ENCODE results near the gene SMTN. TPM values are rescaled to one million over a fixed set of nuclear protein-coding genes. Genes with fewer than 3 reads are reported as not detected.
"Not testable (repeated sequence)": the region's sequence is repeated elsewhere in the genome, so short reads cannot be mapped to it uniquely, and the experiment has no call there.

Gene SMTN
- total RNA-seq, 1 donor from 2014 or later, result 736 TPM

DNA sequence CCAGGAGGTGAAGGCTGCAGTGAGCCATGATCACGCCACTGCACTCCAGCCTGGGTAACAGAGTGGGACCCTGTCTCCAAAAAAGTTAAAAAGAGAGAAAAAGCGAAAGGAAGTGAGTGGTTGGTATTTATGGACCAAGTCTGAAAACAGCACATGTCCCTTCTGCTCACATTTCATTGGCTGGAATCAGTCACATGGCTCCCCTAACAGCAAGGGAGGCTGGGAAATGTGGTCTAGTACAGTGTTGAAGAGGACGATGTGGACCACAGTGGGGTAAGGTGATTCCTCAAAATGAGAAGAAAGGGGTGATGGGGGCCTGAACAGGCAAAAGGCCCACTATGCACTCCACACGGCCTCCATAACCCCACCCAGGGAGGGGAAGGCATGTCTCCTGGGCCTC is 32.5 kb upstream of the SMTN start:
- peaks cover 12% of the 10 kb centered on the region for H3K27me3 Mint-ChIP-seq (ENCODE audit: unreplicated experiment)
- H3K36me3 Mint-ChIP-seq (ENCODE audit: low read depth, unreplicated experiment), result peaks cover 6% of the 10 kb centered on the region
- TF ChIP-seq, protein P1, sequence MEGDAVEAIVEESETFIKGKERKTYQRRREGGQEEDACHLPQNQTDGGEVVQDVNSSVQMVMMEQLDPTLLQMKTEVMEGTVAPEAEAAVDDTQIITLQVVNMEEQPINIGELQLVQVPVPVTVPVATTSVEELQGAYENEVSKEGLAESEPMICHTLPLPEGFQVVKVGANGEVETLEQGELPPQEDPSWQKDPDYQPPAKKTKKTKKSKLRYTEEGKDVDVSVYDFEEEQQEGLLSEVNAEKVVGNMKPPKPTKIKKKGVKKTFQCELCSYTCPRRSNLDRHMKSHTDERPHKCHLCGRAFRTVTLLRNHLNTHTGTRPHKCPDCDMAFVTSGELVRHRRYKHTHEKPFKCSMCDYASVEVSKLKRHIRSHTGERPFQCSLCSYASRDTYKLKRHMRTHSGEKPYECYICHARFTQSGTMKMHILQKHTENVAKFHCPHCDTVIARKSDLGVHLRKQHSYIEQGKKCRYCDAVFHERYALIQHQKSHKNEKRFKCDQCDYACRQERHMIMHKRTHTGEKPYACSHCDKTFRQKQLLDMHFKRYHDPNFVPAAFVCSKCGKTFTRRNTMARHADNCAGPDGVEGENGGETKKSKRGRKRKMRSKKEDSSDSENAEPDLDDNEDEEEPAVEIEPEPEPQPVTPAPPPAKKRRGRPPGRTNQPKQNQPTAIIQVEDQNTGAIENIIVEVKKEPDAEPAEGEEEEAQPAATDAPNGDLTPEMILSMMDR (IDR thresholded peaks at IDR 0.05; ENCODE audit: unreplicated experiment), result no peak
- no peak overlapping the region for H3K27ac Mint-ChIP-seq (ENCODE audit: unreplicated experiment)
- peak overlapping the region; percentile 21 for H3K4me3 Mint-ChIP-seq (ENCODE audit: unreplicated experiment)
- H3K4me1 Mint-ChIP-seq (ENCODE audit: unreplicated experiment), result peaks cover 64% of the 10 kb centered on the region
- no peaks in the 10 kb centered on the region for H3K9me3 Mint-ChIP-seq (ENCODE audit: unreplicated experiment)
- DNase-seq (ENCODE audit: low spot score), result no peak

DNA sequence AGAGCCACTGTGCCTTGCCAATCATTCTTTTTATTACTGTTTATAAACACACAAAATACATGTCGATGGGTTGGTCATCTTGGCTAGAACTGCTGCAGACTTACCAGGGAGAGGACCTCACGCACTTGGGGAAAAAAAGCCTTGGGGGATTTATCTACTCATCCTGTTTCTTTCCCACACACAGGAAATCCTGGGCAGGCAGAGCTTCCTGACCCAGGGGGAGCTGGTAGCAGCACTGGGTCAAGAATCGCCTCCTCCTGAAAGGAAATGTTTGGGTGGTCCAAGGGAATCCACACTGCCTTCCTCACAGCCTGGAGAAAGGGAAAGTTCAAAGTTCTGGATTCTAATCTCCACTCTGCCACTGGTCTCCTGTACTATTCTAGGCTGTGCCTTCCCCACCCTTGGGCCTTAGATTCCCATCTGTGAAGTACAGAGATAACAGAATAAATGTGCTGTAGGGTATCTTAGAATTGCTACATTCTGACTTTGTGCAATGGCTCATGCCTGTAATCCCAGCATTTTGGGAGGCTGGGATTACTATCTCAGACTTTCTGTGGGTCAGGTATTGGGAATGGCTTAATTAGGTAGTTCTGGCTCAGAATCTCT is 31.2 kb upstream of the SMTN start:
- H3K36me3 Mint-ChIP-seq (ENCODE audit: low read depth, unreplicated experiment), result peaks cover 6% of the 10 kb centered on the region
- peaks cover 62% of the 10 kb centered on the region for H3K4me1 Mint-ChIP-seq (ENCODE audit: unreplicated experiment)
- peak; percentile 31 for DNase-seq (ENCODE audit: low spot score)
- H3K9me3 Mint-ChIP-seq (ENCODE audit: unreplicated experiment), result no peaks in the 10 kb centered on the region
- TF ChIP-seq, protein P1 (IDR thresholded peaks at IDR 0.05; ENCODE audit: unreplicated experiment), result no peak
- H3K4me3 Mint-ChIP-seq (ENCODE audit: unreplicated experiment), result no peak overlapping the region
- peaks cover 12% of the 10 kb centered on the region for H3K27me3 Mint-ChIP-seq (ENCODE audit: unreplicated experiment)
- peak overlapping the region; percentile 89 for H3K27ac Mint-ChIP-seq (ENCODE audit: unreplicated experiment)

DNA sequence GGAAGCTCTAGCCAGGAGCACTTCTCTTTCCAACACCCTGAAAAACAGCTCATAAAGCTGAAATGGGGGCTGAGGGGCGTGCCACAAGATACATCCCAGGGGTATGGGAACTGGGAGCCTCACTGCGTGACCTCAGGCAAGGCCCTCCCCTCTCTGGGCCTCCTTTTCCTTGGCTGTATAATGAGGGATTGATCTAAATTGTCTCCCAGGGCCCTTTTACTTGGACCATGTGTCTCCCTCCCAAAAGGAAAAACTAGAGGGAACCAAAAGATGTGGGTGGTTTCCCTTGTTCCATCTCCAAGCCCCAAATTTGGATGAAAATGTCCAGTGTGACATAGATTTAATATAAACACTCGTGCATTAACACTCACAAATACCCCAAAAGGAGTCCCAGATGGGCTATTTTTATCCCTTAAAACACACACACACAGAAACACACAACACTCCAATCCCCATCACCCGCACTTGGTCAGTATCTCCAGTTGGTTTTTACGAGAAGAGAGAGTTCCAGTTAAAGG is 25.9 kb upstream of the SMTN start:
- Mint-ChIP-seq H3K27ac (ENCODE audit: unreplicated experiment) (no peak overlapping the region), H3K27me3 (ENCODE audit: unreplicated experiment) (peaks cover 4% of the 10 kb centered on the region), H3K9me3 (ENCODE audit: unreplicated experiment) (no peaks in the 10 kb centered on the region), H3K4me3 (ENCODE audit: unreplicated experiment) (no peak overlapping the region), H3K36me3 (ENCODE audit: low read depth, unreplicated experiment) (no peaks in the 10 kb centered on the region), H3K4me1 (ENCODE audit: unreplicated experiment) (peaks cover 35% of the 10 kb centered on the region)
- TF ChIP-seq, protein P1 (IDR thresholded peaks at IDR 0.05; ENCODE audit: unreplicated experiment), result no peak
- no peak for DNase-seq (ENCODE audit: low spot score)

DNA sequence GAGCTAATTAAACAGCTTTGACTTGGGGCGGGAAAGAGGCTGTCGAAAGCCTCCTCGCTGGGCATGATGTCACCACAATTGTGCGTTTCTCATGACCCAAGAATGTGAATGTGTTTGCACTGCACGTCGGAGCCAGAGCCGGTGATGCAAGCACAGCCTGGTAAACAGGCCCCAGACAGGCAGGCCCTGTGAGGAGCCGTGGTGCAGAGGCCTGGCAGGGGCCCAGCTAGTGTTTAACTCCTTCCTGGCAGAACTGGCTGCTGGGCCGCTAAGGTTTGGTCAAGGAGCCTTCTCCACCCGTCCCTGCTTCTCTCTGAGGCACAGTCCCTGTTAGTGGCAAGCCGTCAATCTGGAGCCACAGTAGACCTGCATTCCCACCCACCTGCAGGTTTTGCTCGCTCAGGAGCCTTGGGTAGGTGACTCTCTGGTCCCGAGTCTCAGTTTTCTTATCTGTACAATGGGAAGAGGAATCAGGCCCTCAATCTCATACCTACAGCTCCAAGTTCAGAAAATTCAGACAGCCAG is 25.4 kb upstream of the SMTN start:
- Mint-ChIP-seq H3K4me3 (ENCODE audit: unreplicated experiment) (no peak overlapping the region), H3K27ac (ENCODE audit: unreplicated experiment) (no peak overlapping the region), H3K36me3 (ENCODE audit: low read depth, unreplicated experiment) (no peaks in the 10 kb centered on the region), H3K4me1 (ENCODE audit: unreplicated experiment) (peaks cover 30% of the 10 kb centered on the region), H3K27me3 (ENCODE audit: unreplicated experiment) (peaks cover 4% of the 10 kb centered on the region), H3K9me3 (ENCODE audit: unreplicated experiment) (no peaks in the 10 kb centered on the region)
- TF ChIP-seq, protein P1 (IDR thresholded peaks at IDR 0.05; ENCODE audit: unreplicated experiment), result no peak
- DNase-seq (ENCODE audit: low spot score), result no peak

DNA sequence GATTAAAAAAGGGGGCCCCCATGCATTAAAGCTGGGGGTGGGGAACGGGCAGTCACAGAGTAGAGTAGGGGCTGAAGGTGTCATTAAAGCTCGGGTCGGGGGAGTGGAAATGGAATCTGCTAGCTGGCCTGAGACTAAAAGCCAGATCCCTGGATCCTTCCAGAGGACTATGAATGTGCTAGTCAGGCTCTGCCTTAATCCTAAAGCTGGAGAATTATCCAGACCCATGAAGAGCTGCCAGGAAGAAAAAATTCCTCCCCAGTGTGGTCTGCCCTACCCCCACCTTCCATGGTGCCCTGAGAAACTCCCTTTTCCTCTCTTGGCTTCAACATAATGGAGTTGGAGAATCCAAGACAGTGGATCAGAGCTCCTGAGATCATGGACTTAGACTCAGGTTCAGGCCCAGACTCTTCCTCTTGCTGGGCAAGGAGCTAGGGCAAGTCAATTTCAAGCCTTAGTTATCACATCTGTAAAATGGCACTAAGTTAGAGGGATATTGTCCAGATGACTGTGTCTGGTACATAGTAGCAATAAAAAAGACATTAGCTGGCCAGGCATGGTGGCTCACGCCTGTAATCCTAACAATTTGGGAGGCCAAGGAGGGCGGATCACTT is 24.0 kb upstream of the SMTN start:
- DNase-seq (ENCODE audit: low spot score), result no peak
- Mint-ChIP-seq H3K36me3 (ENCODE audit: low read depth, unreplicated experiment) (no peaks in the 10 kb centered on the region), H3K9me3 (ENCODE audit: unreplicated experiment) (no peaks in the 10 kb centered on the region), H3K4me1 (ENCODE audit: unreplicated experiment) (peaks cover 24% of the 10 kb centered on the region), H3K4me3 (ENCODE audit: unreplicated experiment) (no peak overlapping the region), H3K27me3 (ENCODE audit: unreplicated experiment) (peaks cover 4% of the 10 kb centered on the region), H3K27ac (ENCODE audit: unreplicated experiment) (no peak overlapping the region)
- TF ChIP-seq, protein P1 (IDR thresholded peaks at IDR 0.05; ENCODE audit: unreplicated experiment), result no peak

DNA sequence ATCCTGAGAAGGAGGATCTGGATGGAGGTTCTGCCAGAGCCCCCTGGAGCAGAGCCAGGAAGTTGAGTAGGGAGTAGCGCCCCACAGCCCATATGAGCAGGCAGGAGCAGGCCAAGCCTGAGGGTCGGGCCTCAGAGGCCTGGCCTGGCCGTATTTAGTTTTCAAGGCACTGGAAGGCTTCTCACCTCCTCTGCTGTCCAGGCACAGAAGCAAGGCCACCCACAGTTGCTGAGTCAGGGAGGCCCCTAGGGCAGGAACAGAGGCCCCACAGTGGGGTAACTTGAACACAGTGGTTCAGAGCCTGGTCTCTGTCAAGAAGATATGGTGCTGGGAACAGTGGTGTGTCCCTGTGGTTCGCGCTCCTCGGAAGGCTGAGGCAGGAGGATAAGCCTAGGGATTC is 21.5 kb upstream of the SMTN start:
- H3K36me3 Mint-ChIP-seq (ENCODE audit: low read depth, unreplicated experiment); H3K27ac Mint-ChIP-seq (ENCODE audit: unreplicated experiment); H3K27me3 Mint-ChIP-seq (ENCODE audit: unreplicated experiment); H3K4me3 Mint-ChIP-seq (ENCODE audit: unreplicated experiment); H3K9me3 Mint-ChIP-seq (ENCODE audit: unreplicated experiment); DNase-seq (ENCODE audit: low spot score): not testable (repeated sequence)
- H3K4me1 Mint-ChIP-seq (ENCODE audit: unreplicated experiment), result peaks cover 28% of the 10 kb centered on the region
